Trophoblast cell (in vitro differentiated cells and primary cell): ENCODE measurements around the gene DEDD2.

Source experiments
- DNase-seq, 2 donors: peaks; one replicate each; pipeline ENCODE4 v3.0.0-alpha.2; 2016
- H2AFZ ChIP-seq: 2 replicates; pipeline ENCODE4 v1.6.1; 2013; ENCODE audit warnings: low read length, moderate library complexity, mild to moderate bottlenecking; ENCODE audit not compliant: insufficient read depth, poor library complexity
- H2AK5ac ChIP-seq: 2 replicates; pipeline ENCODE4 v1.6.1; 2013; ENCODE audit warnings: mild to moderate bottlenecking, low read length
- H2BK120ac ChIP-seq: 2 replicates; pipeline ENCODE4 v1.6.1; 2013; ENCODE audit warnings: low read length, mild to moderate bottlenecking, moderate library complexity; ENCODE audit not compliant: insufficient read depth, poor library complexity
- H2BK12ac ChIP-seq: 2 replicates; pipeline ENCODE4 v1.6.1; 2013; ENCODE audit warnings: mild to moderate bottlenecking, low read length, moderate library complexity
- H2BK5ac ChIP-seq: 2 replicates; pipeline ENCODE4 v1.6.1; 2013; ENCODE audit warnings: low read length, low read depth, moderate library complexity, mild to moderate bottlenecking; ENCODE audit not compliant: poor library complexity
- H3K14ac ChIP-seq: 2 replicates; pipeline ENCODE4 v1.6.1; 2013; ENCODE audit warnings: mild to moderate bottlenecking, low read length
- H3K18ac ChIP-seq: 2 replicates; pipeline ENCODE4 v1.6.1; 2013; ENCODE audit warnings: mild to moderate bottlenecking, low read length
- H3K23ac ChIP-seq: 2 replicates; pipeline ENCODE4 v1.6.1; 2013; ENCODE audit warnings: low read length
- H3K27ac ChIP-seq: 2 replicates; pipeline ENCODE4 v1.5.1; 2013; ENCODE audit warnings: low read depth, mild to moderate bottlenecking, inconsistent platforms, low read length, moderate library complexity
- H3K27me3 ChIP-seq: 2 replicates; pipeline ENCODE4 v1.6.1; 2013; ENCODE audit warnings: inconsistent platforms, mild to moderate bottlenecking, low read length, moderate library complexity; ENCODE audit not compliant: insufficient read depth
- H3K36me3 ChIP-seq, 2 experiments: 1 replicate in 1 of 2; 2 replicates in 1 of 2; pipeline ENCODE4 v1.6.1; 2013; ENCODE audit warnings: low read length in 2 of 2, mild to moderate bottlenecking in 2 of 2, moderate library complexity in 1 of 2; ENCODE audit not compliant: insufficient read depth in 2 of 2, control insufficient read depth in 1 of 2
- H3K4ac ChIP-seq: 2 replicates; pipeline ENCODE4 v1.6.1; 2013; ENCODE audit warnings: low read depth, mild to moderate bottlenecking, low read length, moderate library complexity
- H3K4me1 ChIP-seq, 2 experiments: 1 replicate in 1 of 2; 2 replicates in 1 of 2; pipeline ENCODE4 v1.6.1; 2013; ENCODE audit warnings: low read length in 2 of 2, mild to moderate bottlenecking in 2 of 2, moderate library complexity in 1 of 2; ENCODE audit not compliant: insufficient read depth in 2 of 2, control insufficient read depth in 1 of 2
- H3K4me2 ChIP-seq: 2 replicates; pipeline ENCODE4 v1.6.1; 2013; ENCODE audit warnings: inconsistent platforms, mild to moderate bottlenecking, low read length, moderate library complexity
- H3K4me3 ChIP-seq: 2 replicates; pipeline ENCODE4 v1.5.1; 2013; ENCODE audit warnings: mild to moderate bottlenecking, low read depth, low read length, inconsistent platforms
- H3K79me1 ChIP-seq: one replicate; pipeline ENCODE4 v1.6.1; 2013; ENCODE audit warnings: low read length
- H3K79me2 ChIP-seq: 2 replicates; pipeline ENCODE4 v1.6.1; 2013; ENCODE audit warnings: low read length, mild to moderate bottlenecking; ENCODE audit not compliant: control insufficient read depth, insufficient read depth, poor library complexity
- H3K9ac ChIP-seq: 2 replicates; pipeline ENCODE4 v1.6.1; 2013; ENCODE audit warnings: mild to moderate bottlenecking, low read length
- H3K9me3 ChIP-seq: 2 replicates; pipeline ENCODE4 v1.6.1; 2013; ENCODE audit warnings: low read depth, mild to moderate bottlenecking, control low read depth, inconsistent platforms, low read length; ENCODE audit not compliant: insufficient read depth
- H4K12ac ChIP-seq: 2 replicates; pipeline ENCODE4 v1.6.1; 2013; ENCODE audit warnings: low read depth, mild to moderate bottlenecking, low read length, moderate library complexity
- H4K8ac ChIP-seq: 2 replicates; pipeline ENCODE4 v1.6.1; 2013; ENCODE audit warnings: low read depth, mild to moderate bottlenecking, low read length, moderate library complexity
- H4K91ac ChIP-seq: one replicate; pipeline ENCODE4 v1.6.1; 2013; ENCODE audit warnings: low read depth, mild to moderate bottlenecking, low read length, moderate library complexity
- WGBS: extraction: QIAGEN DNeasy Blood & Tissue Kit; methylation state at CpG from one replicate; pipeline ENCODE4 v1.1.7; 2013; ENCODE audit warnings: missing lambda C conversion rate; ENCODE audit not compliant: insufficient read length, insufficient coverage; ENCODE audit errors: extremely low coverage; 5-methylcytosine and 5-hydroxymethylcytosine counted together

The DEDD2 gene

GRCh38 chr19:42254089-42254849 lies 36.8 kb upstream of the DEDD2 start:
- no peaks in the 10 kb centered on the region for H3K9me3 ChIP-seq
- peak overlapping the region; percentile 97 for H2BK120ac ChIP-seq
- peak; percentile 41 to 72 for DNase-seq
- peak overlapping the region; percentile 100 for H2AK5ac ChIP-seq
- H3K4me3 ChIP-seq = peak overlapping the region; percentile 99
- peak overlapping the region; percentile 97 for H4K12ac ChIP-seq
- no peaks in the 10 kb centered on the region for H3K27me3 ChIP-seq
- peaks cover 16 to 26% of the 10 kb centered on the region in 2 experiments for H3K36me3 ChIP-seq
- H3K9ac ChIP-seq = peak overlapping the region; percentile 95
- H2BK12ac ChIP-seq = peak overlapping the region; percentile 76
- H3K4me2 ChIP-seq = peak overlapping the region; percentile 63
- H3K18ac ChIP-seq = peak overlapping the region; percentile 100
- H4K91ac ChIP-seq = peak overlapping the region; percentile 98
- peak overlapping the region; percentile 76 for H4K8ac ChIP-seq
- peaks cover 18 to 23% of the 10 kb centered on the region in 2 experiments for H3K4me1 ChIP-seq
- peaks cover 31% of the 10 kb centered on the region for H3K79me1 ChIP-seq
- H3K79me2 ChIP-seq = peaks cover 32% of the 10 kb centered on the region
- WGBS = no CpG with 5 or more reads among the region's 70 CpGs
- H2BK5ac ChIP-seq = peak overlapping the region; percentile 99
- H3K4ac ChIP-seq = peak overlapping the region; percentile 100
- H3K27ac ChIP-seq = peak overlapping the region; percentile 96
- H3K14ac ChIP-seq = peak overlapping the region; percentile 99
- peak overlapping the region; percentile 45 for H2AFZ ChIP-seq
- no peak overlapping the region for H3K23ac ChIP-seq

- peaks cover 32% of the 10 kb centered on the region for H3K79me2 ChIP-seq
- H3K9me3 ChIP-seq = no peaks in the 10 kb centered on the region
- H3K4me1 ChIP-seq = peaks cover 18 to 23% of the 10 kb centered on the region in 2 experiments
- peak overlapping the region; percentile 98 for H2AK5ac ChIP-seq
- peak overlapping the region; percentile 73 for H3K4ac ChIP-seq
- no peaks in the 10 kb centered on the region for H3K27me3 ChIP-seq
- peak overlapping the region; percentile 61 for H2BK120ac ChIP-seq
- H3K14ac ChIP-seq = peak overlapping the region; percentile 97
- peak overlapping the region; percentile 50 for H3K9ac ChIP-seq
- H4K12ac ChIP-seq = peak overlapping the region; percentile 87
- H3K18ac ChIP-seq = peak overlapping the region; percentile 69
- H4K8ac ChIP-seq = peak overlapping the region; percentile 83
- H3K36me3 ChIP-seq = peaks cover 24 to 35% of the 10 kb centered on the region in 2 experiments
- peaks cover 31% of the 10 kb centered on the region for H3K79me1 ChIP-seq
- peak overlapping the region; percentile 99 for H3K4me3 ChIP-seq
- H2BK5ac ChIP-seq = peak overlapping the region; percentile 99
- H3K27ac ChIP-seq = peak overlapping the region; percentile 96
- no CpG with 5 or more reads among the region's 71 CpGs for WGBS
- H3K4me2 ChIP-seq = peak overlapping the region; percentile 75
- peak overlapping the region; percentile 46 for H2BK12ac ChIP-seq
- DNase-seq = peak; percentile 20 to 40
- peak overlapping the region; percentile 69 for H2AFZ ChIP-seq
- H3K23ac ChIP-seq = no peak overlapping the region
- H4K91ac ChIP-seq = peak overlapping the region; percentile 98
Observed at GRCh38 chr19:42253245-42254088, 36.0 kb upstream of the DEDD2 start.

- Histone ChIP-seq H2AFZ (no peak overlapping the region), H3K4me1 (peaks cover 18 to 23% of the 10 kb centered on the region in 2 experiments), H3K9ac (peak overlapping the region; percentile 50), H3K9me3 (no peaks in the 10 kb centered on the region), H3K79me1 (peaks cover 31% of the 10 kb centered on the region), H3K79me2 (peaks cover 32% of the 10 kb centered on the region), H2AK5ac (peak overlapping the region; percentile 4), H2BK120ac (peak overlapping the region; percentile 16), H3K27me3 (no peaks in the 10 kb centered on the region), H3K4ac (peak overlapping the region; percentile 73), H2BK12ac (peak overlapping the region; percentile 21), H4K12ac (no peak overlapping the region), H3K4me3 (peak overlapping the region; percentile 73), H3K18ac (peak overlapping the region; percentile 36), H3K23ac (no peak overlapping the region), H3K27ac (peak overlapping the region; percentile 63), H4K91ac (peak overlapping the region; percentile 93), H4K8ac (peak overlapping the region; percentile 25), H3K36me3 (peaks cover 27 to 38% of the 10 kb centered on the region in 2 experiments), H2BK5ac (peak overlapping the region; percentile 10), H3K4me2 (peak overlapping the region; percentile 75), H3K14ac (peak overlapping the region; percentile 20)
- WGBS = no CpG with 5 or more reads among the region's 27 CpGs
- no peak for DNase-seq
Observed at GRCh38 chr19:42252365-42253244, 35.1 kb upstream of the DEDD2 start.
